ENCODE data around the gene EPC1.

DNA sequence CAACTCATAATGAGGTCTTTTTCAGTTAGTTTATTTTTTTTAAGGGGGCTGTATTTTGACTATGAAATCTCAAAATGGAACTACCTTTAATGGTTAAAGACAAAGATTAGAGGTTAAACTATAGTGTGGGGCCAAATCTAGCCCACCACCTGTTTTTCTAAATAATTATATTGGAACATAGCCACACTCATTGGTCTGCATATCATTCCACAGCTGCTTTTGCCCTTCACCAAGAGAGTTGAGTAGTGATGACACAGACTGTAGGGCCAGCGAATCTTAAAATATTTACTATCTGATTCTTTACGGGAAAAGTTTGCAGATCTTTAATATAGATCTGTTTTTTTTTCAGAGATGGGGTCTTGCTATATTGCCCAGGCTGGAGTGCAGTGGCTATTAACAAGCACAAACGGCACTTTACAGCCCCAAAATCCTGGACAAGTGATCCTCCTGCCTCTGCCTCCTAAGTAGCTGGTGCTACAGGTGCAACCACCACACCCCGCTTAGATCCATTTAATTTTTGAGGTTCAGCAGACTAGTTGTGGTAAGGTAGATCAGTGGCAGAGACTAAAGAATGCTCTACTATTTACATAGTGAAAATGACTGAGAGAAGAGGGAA lies 25.8 kb downstream of the EPC1 start:
- TF ChIP-seq ZNF302 (tag by site-specific recombination; IDR thresholded peaks at IDR 0.05; ENCODE audit: low read depth), result no peak
- TF ChIP-seq, protein P1, sequence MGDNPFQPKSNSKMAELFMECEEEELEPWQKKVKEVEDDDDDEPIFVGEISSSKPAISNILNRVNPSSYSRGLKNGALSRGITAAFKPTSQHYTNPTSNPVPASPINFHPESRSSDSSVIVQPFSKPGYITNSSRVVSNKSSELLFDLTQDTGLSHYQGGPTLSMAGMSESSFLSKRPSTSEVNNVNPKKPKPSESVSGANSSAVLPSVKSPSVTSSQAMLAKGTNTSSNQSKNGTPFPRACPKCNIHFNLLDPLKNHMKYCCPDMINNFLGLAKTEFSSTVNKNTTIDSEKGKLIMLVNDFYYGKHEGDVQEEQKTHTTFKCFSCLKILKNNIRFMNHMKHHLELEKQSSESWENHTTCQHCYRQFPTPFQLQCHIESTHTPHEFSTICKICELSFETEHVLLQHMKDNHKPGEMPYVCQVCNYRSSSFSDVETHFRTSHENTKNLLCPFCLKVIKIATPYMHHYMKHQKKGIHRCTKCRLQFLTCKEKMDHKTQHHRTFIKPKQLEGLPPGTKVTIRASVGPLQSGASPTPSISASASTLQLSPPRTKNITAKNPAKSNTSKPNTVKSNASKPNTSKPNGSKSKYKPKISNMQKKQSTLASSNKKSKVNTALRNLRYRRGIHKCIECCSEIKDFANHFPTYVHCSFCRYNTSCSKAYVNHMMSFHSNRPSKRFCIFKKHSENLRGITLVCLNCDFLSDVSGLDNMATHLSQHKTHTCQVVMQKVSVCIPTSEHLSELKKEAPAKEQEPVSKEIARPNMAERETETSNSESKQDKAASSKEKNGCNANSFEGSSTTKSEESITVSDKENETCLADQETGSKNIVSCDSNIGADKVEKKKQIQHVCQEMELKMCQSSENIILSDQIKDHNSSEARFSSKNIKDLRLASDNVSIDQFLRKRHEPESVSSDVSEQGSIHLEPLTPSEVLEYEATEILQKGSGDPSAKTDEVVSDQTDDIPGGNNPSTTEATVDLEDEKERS (tag by site-specific recombination; IDR thresholded peaks at IDR 0.05), result no peak
- TF ChIP-seq, protein P2, sequence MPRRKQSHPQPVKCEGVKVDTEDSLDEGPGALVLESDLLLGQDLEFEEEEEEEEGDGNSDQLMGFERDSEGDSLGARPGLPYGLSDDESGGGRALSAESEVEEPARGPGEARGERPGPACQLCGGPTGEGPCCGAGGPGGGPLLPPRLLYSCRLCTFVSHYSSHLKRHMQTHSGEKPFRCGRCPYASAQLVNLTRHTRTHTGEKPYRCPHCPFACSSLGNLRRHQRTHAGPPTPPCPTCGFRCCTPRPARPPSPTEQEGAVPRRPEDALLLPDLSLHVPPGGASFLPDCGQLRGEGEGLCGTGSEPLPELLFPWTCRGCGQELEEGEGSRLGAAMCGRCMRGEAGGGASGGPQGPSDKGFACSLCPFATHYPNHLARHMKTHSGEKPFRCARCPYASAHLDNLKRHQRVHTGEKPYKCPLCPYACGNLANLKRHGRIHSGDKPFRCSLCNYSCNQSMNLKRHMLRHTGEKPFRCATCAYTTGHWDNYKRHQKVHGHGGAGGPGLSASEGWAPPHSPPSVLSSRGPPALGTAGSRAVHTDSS (tag by site-specific recombination; IDR thresholded peaks at IDR 0.05), result no peak
- TF ChIP-seq, protein P3, sequence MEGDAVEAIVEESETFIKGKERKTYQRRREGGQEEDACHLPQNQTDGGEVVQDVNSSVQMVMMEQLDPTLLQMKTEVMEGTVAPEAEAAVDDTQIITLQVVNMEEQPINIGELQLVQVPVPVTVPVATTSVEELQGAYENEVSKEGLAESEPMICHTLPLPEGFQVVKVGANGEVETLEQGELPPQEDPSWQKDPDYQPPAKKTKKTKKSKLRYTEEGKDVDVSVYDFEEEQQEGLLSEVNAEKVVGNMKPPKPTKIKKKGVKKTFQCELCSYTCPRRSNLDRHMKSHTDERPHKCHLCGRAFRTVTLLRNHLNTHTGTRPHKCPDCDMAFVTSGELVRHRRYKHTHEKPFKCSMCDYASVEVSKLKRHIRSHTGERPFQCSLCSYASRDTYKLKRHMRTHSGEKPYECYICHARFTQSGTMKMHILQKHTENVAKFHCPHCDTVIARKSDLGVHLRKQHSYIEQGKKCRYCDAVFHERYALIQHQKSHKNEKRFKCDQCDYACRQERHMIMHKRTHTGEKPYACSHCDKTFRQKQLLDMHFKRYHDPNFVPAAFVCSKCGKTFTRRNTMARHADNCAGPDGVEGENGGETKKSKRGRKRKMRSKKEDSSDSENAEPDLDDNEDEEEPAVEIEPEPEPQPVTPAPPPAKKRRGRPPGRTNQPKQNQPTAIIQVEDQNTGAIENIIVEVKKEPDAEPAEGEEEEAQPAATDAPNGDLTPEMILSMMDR (tag by site-specific recombination; IDR thresholded peaks at IDR 0.05), result no peak
- no peak for TF ChIP-seq OSR2 (tag by site-specific recombination; IDR thresholded peaks at IDR 0.05)
- no peak for TF ChIP-seq ZNF19 (tag by site-specific recombination; IDR thresholded peaks at IDR 0.05; ENCODE audit: low read depth)
- TF ChIP-seq, protein P4, sequence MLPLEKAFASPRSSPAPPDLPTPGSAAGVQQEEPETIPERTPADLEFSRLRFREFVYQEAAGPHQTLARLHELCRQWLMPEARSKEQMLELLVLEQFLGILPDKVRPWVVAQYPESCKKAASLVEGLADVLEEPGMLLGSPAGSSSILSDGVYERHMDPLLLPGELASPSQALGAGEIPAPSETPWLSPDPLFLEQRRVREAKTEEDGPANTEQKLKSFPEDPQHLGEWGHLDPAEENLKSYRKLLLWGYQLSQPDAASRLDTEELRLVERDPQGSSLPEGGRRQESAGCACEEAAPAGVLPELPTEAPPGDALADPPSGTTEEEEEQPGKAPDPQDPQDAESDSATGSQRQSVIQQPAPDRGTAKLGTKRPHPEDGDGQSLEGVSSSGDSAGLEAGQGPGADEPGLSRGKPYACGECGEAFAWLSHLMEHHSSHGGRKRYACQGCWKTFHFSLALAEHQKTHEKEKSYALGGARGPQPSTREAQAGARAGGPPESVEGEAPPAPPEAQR (tag by site-specific recombination; IDR thresholded peaks at IDR 0.05), result no peak
